HCT116 (cell line): ENCODE data around the gene PPP1R13L. TPM values are rescaled to one million over a fixed set of nuclear protein-coding genes. Genes with fewer than 3 reads are reported as not detected.

ENCODE experiments used
- ATAC-seq: fragments of 200-7000 bp; cut with Tn5 transposase; 2 replicates; pipeline ENCODE4 v1.9.1; 2020; ENCODE audit warnings: mild to moderate bottlenecking, moderate library complexity
- BruUV-seq: library from RNA; stranded (reverse); fragments of 400-500 nt; replicated peaks from 2 replicates; lab custom pipeline; 2021; lab: Mats Ljungman, UMichigan
- CTCF ChIA-PET: fragments of 300-600 bp; sonication (Branson Sonifier 250); formaldehyde crosslinking; loops from one replicate; lab custom pipeline; 2021; ENCODE audit warnings: antibody characterized with exemption; lab: Charles Lee
- POLR2A ChIA-PET: fragments of 300-600, 350-600 bp; sonication (Branson Sonifier 250); formaldehyde crosslinking; loops from one replicate; lab custom pipeline; 2021; ENCODE audit warnings: antibody characterized with exemption; lab: Charles Lee
- RAD21 ChIA-PET, 2 experiments: fragments of 300-600 bp; sonication (Branson Sonifier 250); formaldehyde crosslinking; loops; one replicate each; lab custom pipeline; 2023; ENCODE audit warnings: low total read pairs in 2 of 2; ENCODE audit not compliant: uncharacterized antibody in 2 of 2, unreplicated experiment in 2 of 2, low non-redundant PET in 1 of 2; lab: Charles Lee
- DNase-seq: peaks from one replicate; pipeline ENCODE4 v3.0.0-alpha.2; 2010; ENCODE audit warnings: low read depth, low spot score
- H2AFZ ChIP-seq: fragments of 200-600 bp; shearing (Covaris generic), sonication (generic); 2 replicates; pipeline ENCODE4 v1.6.1; 2017; ENCODE audit warnings: low read depth, mixed run types, mixed read lengths, antibody characterized with exemption, low read length; ENCODE audit not compliant: poor library complexity, severe bottlenecking
- H3K27ac ChIP-seq: 2 replicates; pipeline ENCODE4 v1.5.1; 2012; ENCODE audit warnings: low read depth, low read length
- H3K27me3 ChIP-seq: fragments of 200-600 bp; sonication (generic); 2 replicates; pipeline ENCODE4 v1.6.1; 2016; ENCODE audit warnings: mixed run types, low read length, mixed read lengths; ENCODE audit not compliant: insufficient read depth
- H3K36me3 ChIP-seq, 2 experiments: fragments of 200-500 bp in 1 of 2; fragments of 200-600 bp in 1 of 2; sonication (Bioruptor generic) in 1 of 2; sonication (generic) in 1 of 2; 2 replicates each; pipeline versions ENCODE4 v1.5.1 to v1.6.1; 2014 to 2016; ENCODE audit warnings: low read length in 2 of 2, inconsistent platforms in 1 of 2, mixed read lengths in 1 of 2, mixed run types in 1 of 2; ENCODE audit not compliant: insufficient read depth in 2 of 2, control insufficient read depth in 1 of 2
- H3K4me1 ChIP-seq, 2 experiments: fragments of 200-600 bp in 1 of 2; sonication (generic) in 1 of 2; 2 replicates each; pipeline versions ENCODE4 v1.5.1 to v1.6.1; 2012 to 2017; ENCODE audit warnings: low read length in 2 of 2, inconsistent platforms in 1 of 2, mild to moderate bottlenecking in 1 of 2, mixed read lengths in 1 of 2, mixed run types in 1 of 2, moderate library complexity in 1 of 2; ENCODE audit not compliant: insufficient read depth in 2 of 2, control insufficient read depth in 1 of 2
- H3K4me2 ChIP-seq: fragments of 200-600 bp; sonication (generic); 2 replicates; pipeline ENCODE4 v1.6.1; 2017; ENCODE audit warnings: mixed run types, low read length, mixed read lengths
- H3K4me3 ChIP-seq, 2 experiments: fragments of 200-600 bp in 1 of 2; sonication (generic) in 1 of 2; replicated peaks in 1 of 2; 2 replicates each; pipeline ENCODE4 v1.5.1; 2011 to 2016; ENCODE audit warnings: low read length in 2 of 2, control low read depth in 1 of 2, low read depth in 1 of 2, mild to moderate bottlenecking in 1 of 2, mixed read lengths in 1 of 2, mixed run types in 1 of 2
- H3K79me2 ChIP-seq: fragments of 200-600 bp; sonication (generic); 2 replicates; pipeline ENCODE4 v1.6.1; 2017; ENCODE audit warnings: mild to moderate bottlenecking, mixed run types, low read length, moderate library complexity, mixed read lengths; ENCODE audit not compliant: insufficient read depth
- H3K9ac ChIP-seq: fragments of 200-600 bp; sonication (generic); 2 replicates; pipeline ENCODE4 v1.6.1; 2016; ENCODE audit warnings: low read length, mixed read lengths
- H3K9me2 ChIP-seq: fragments of 200-600 bp; sonication (generic), shearing (Covaris generic); 2 replicates; pipeline ENCODE4 v1.6.1; 2017; ENCODE audit warnings: mixed run types, mild to moderate bottlenecking, moderate library complexity; ENCODE audit not compliant: insufficient read depth
- H3K9me3 ChIP-seq, 2 experiments: fragments of 200-500 bp in 1 of 2; fragments of 200-600 bp in 1 of 2; sonication (Bioruptor generic) in 1 of 2; sonication (generic) in 1 of 2; 2 replicates each; pipeline ENCODE4 v1.6.1; 2014 to 2017; ENCODE audit warnings: low read length in 2 of 2, mixed read lengths in 2 of 2, inconsistent platforms in 1 of 2, low read depth in 1 of 2, mild to moderate bottlenecking in 1 of 2, mixed run types in 1 of 2, moderate library complexity in 1 of 2; ENCODE audit not compliant: control insufficient read depth in 1 of 2, insufficient read depth in 1 of 2
- H4K20me1 ChIP-seq: fragments of 200-600 bp; sonication (generic), shearing (Covaris generic); 2 replicates; pipeline ENCODE4 v1.6.1; 2017; ENCODE audit warnings: mixed run types, mild to moderate bottlenecking, moderate library complexity; ENCODE audit not compliant: insufficient read depth
- CBX3 ChIP-seq: IDR thresholded peaks from 2 replicates; pipeline ENCODE4 v1.6.1; 2012; ENCODE audit warnings: low read depth
- CEBPB ChIP-seq: IDR thresholded peaks from 2 replicates; pipeline ENCODE4 v1.6.1; 2012; ENCODE audit warnings: low read depth
- EGR1 ChIP-seq: IDR thresholded peaks from 2 replicates; pipeline ENCODE4 v1.6.1; 2012; ENCODE audit warnings: low read depth
- ELF1 ChIP-seq: IDR thresholded peaks from 2 replicates; pipeline ENCODE4 v1.6.1; 2012; ENCODE audit warnings: low read depth, borderline replicate concordance
- EZH2 ChIP-seq: fragments of 200-600 bp; sonication (generic); IDR thresholded peaks from 2 replicates; pipeline ENCODE4 v1.6.1; 2017; ENCODE audit warnings: antibody characterized with exemption, mixed run types
- EZH2phosphoT487 ChIP-seq: fragments of 200-600 bp; IDR thresholded peaks from 2 replicates; pipeline ENCODE4 v1.6.1; 2018; ENCODE audit warnings: antibody characterized with exemption, borderline replicate concordance
- FOSL1 ChIP-seq: IDR thresholded peaks from 2 replicates; pipeline ENCODE4 v1.6.1; 2012; ENCODE audit warnings: low read depth
- JUND ChIP-seq: IDR thresholded peaks from 2 replicates; pipeline ENCODE4 v1.6.1; 2012
- POLR2A ChIP-seq: IDR thresholded peaks from 2 replicates; pipeline ENCODE4 v1.7.0; 2011; ENCODE audit warnings: borderline replicate concordance; ENCODE audit not compliant: insufficient read depth, insufficient read length; ENCODE audit errors: extremely low read depth
- POLR2AphosphoS5 ChIP-seq: IDR thresholded peaks from 2 replicates; pipeline ENCODE4 v1.6.1; 2011; ENCODE audit warnings: mild to moderate bottlenecking, low read depth, low read length, moderate library complexity
- SIN3A ChIP-seq: IDR thresholded peaks from 2 replicates; pipeline ENCODE4 v1.6.1; 2012; ENCODE audit warnings: low read depth
- SP1 ChIP-seq: IDR thresholded peaks from 2 replicates; pipeline ENCODE4 v1.6.1; 2012; ENCODE audit warnings: low read depth
- SRF ChIP-seq: IDR thresholded peaks from 2 replicates; pipeline ENCODE4 v1.6.1; 2012; ENCODE audit warnings: low read depth
- TCF7L2 ChIP-seq: IDR thresholded peaks from 2 replicates; pipeline ENCODE4 v1.7.0; 2011; ENCODE audit warnings: borderline replicate concordance, inconsistent platforms; ENCODE audit not compliant: insufficient read depth, insufficient read length; ENCODE audit errors: extremely low read depth
- YY1 ChIP-seq: IDR thresholded peaks from 2 replicates; pipeline ENCODE4 v1.6.1; 2011; ENCODE audit warnings: low read length, low read depth, moderate library complexity, mild to moderate bottlenecking; ENCODE audit not compliant: insufficient replicate concordance; ENCODE audit errors: extremely low read depth
- ZFX ChIP-seq: fragments of 450-650 bp; IDR thresholded peaks from 2 replicates; pipeline ENCODE4 v1.6.1; 2017
- ZNF274 ChIP-seq: fragments of 200-500 bp; sonication (Bioruptor generic); IDR thresholded peaks from 2 replicates; pipeline ENCODE4 v1.6.1; 2014; ENCODE audit warnings: mild to moderate bottlenecking, low read depth, low read length, inconsistent platforms
- intact Hi-C: fragments of 100-400 bp; cut with micrococcal nuclease; formaldehyde crosslinking; loops from 2 replicates; pipeline ENCODE4 v1.10.0; 2022
- total RNA-seq: library from RNA; stranded (reverse); gene quantifications from one replicate; pipeline ENCODE4 v1.2.1, GENCODE V29; 2021; ENCODE audit not compliant: unreplicated experiment
- TF ChIP-seq, protein P1 (sequence below): IDR thresholded peaks from 2 replicates; pipeline ENCODE4 v1.6.1; 2011; ENCODE audit warnings: mild to moderate bottlenecking, low read length, moderate library complexity; ENCODE audit not compliant: insufficient replicate concordance; ENCODE audit errors: extremely low read depth
- TF ChIP-seq, protein P2 (sequence below), 3 experiments: fragments of 200-600 bp in 1 of 3; sonication (generic) in 1 of 3; IDR thresholded peaks in 2 of 3; conservative IDR thresholded peaks in 1 of 3; 2 replicates each; pipeline ENCODE4 v1.5.1; 2012 to 2017; ENCODE audit warnings: low read depth in 2 of 3, low read length in 2 of 3, antibody characterized with exemption in 1 of 3, borderline replicate concordance in 1 of 3, control low read depth in 1 of 3, mild to moderate bottlenecking in 1 of 3, mixed read lengths in 1 of 3, mixed run types in 1 of 3, moderate library complexity in 1 of 3; ENCODE audit not compliant: insufficient read depth in 1 of 3

PPP1R13L gene
- total RNA-seq, 1 experiment from 2014 or later, result 89.1 TPM

DNA sequence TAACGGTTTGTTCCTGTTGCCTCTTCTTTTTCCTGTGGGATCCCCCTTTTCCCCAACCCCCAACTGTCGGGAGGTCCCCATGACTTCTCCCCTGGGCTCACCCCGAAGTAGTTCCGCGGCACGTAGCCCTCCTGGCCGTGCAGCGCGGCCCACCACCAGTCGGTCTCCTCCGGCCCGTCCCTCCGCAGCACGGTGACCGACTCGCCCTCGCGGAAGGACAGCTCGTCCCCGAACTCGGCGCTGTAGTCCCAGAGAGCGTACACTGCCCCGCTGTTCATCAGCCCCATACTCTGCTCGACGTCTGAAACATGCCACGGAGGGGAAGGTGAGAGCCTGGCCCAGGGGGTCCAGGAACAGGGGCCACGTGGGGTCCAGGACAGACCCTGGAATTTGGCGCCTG, 22.4 kb downstream of the PPP1R13L start:
- no peak overlapping the region for H3K4me2 ChIP-seq
- no peaks in the 10 kb centered on the region for H4K20me1 ChIP-seq
- POLR2A ChIA-PET, result interaction anchor here (0.6 kb wide), 1 partner anchor 125 kb away, joined by 5 read pairs; no protein-coding TSS in a partner anchor
- no TSS peak for BruUV-seq
- H3K9ac ChIP-seq, result no peak overlapping the region
- H3K27me3 ChIP-seq, result no peaks in the 10 kb centered on the region
- no peak for DNase-seq
- CTCF ChIA-PET, result no interaction called here
- H3K4me3 ChIP-seq, result no peak overlapping the region
- no peaks in the 10 kb centered on the region; a peak in 1 of 4 replicates for H3K36me3 ChIP-seq
- H3K9me3 ChIP-seq, result no peaks in the 10 kb centered on the region
- intact Hi-C loops, result no loop called here
- TF ChIP-seq POLR2A (no peak), CBX3 (no peak), ELF1 (no peak), EGR1 (no peak), SP1 (no peak), EZH2phosphoT487 (no peak), CEBPB (no peak), SIN3A (no peak), FOSL1 (no peak), JUND (no peak), EZH2 (no peak), POLR2AphosphoS5 (no peak), SRF (no peak), YY1 (no peak), ZFX (no peak), TCF7L2 (no peak), ZNF274 (no peak)
- TF ChIP-seq, protein P1, sequence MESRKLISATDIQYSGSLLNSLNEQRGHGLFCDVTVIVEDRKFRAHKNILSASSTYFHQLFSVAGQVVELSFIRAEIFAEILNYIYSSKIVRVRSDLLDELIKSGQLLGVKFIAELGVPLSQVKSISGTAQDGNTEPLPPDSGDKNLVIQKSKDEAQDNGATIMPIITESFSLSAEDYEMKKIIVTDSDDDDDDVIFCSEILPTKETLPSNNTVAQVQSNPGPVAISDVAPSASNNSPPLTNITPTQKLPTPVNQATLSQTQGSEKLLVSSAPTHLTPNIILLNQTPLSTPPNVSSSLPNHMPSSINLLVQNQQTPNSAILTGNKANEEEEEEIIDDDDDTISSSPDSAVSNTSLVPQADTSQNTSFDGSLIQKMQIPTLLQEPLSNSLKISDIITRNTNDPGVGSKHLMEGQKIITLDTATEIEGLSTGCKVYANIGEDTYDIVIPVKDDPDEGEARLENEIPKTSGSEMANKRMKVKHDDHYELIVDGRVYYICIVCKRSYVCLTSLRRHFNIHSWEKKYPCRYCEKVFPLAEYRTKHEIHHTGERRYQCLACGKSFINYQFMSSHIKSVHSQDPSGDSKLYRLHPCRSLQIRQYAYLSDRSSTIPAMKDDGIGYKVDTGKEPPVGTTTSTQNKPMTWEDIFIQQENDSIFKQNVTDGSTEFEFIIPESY, result no peak
- TF ChIP-seq, protein P2, sequence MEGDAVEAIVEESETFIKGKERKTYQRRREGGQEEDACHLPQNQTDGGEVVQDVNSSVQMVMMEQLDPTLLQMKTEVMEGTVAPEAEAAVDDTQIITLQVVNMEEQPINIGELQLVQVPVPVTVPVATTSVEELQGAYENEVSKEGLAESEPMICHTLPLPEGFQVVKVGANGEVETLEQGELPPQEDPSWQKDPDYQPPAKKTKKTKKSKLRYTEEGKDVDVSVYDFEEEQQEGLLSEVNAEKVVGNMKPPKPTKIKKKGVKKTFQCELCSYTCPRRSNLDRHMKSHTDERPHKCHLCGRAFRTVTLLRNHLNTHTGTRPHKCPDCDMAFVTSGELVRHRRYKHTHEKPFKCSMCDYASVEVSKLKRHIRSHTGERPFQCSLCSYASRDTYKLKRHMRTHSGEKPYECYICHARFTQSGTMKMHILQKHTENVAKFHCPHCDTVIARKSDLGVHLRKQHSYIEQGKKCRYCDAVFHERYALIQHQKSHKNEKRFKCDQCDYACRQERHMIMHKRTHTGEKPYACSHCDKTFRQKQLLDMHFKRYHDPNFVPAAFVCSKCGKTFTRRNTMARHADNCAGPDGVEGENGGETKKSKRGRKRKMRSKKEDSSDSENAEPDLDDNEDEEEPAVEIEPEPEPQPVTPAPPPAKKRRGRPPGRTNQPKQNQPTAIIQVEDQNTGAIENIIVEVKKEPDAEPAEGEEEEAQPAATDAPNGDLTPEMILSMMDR (IDR thresholded peaks at IDR 0.05 in 2 of 3, conservative IDR thresholded peaks at IDR 0.05 in 1 of 3; ENCODE audit: borderline replicate concordance in 1 of 3, insufficient read depth in 1 of 3, low read depth in 2 of 3, low read length in 2 of 3), result no peak
- H3K4me1 ChIP-seq, result peaks cover 0 to 2% of the 10 kb centered on the region in 2 experiments; a peak in 1 of 4 replicates
- no peak overlapping the region for H2AFZ ChIP-seq
- H3K27ac ChIP-seq, result no peak overlapping the region
- RAD21 ChIA-PET, result no interaction called here
- H3K9me2 ChIP-seq, result no peaks in the 10 kb centered on the region
- ATAC-seq, result no peak
- H3K79me2 ChIP-seq, result no peaks in the 10 kb centered on the region
